ENCODE measurements around the gene PEX14. TPM values are rescaled to one million over a fixed set of nuclear protein-coding genes. Genes with fewer than 3 reads are reported as not detected.
"Not testable (repeated sequence)": the region's sequence is repeated elsewhere in the genome, so short reads cannot be mapped to it uniquely, and the experiment has no call there.

PEX14 gene
- total RNA-seq, 1 donor: 15.2 TPM

GRCh38 chr1:10450836-10451235 lies 23.9 kb upstream of the PEX14 start:
- H3K79me2 ChIP-seq (ENCODE audit: insufficient read depth, low read length): no peaks in the 10 kb centered on the region
- H4K20me1 ChIP-seq (ENCODE audit: insufficient read depth, low read length): no peaks in the 10 kb centered on the region
- H2AFZ ChIP-seq (ENCODE audit: low read length): no peak overlapping the region
- no peak for TF ChIP-seq CTCF (IDR thresholded peaks at IDR 0.05; ENCODE audit: extremely low read depth, low read depth, low read length)
- no peaks in the 10 kb centered on the region for H3K9me3 ChIP-seq (ENCODE audit: low read depth, low read length)
- peak overlapping the region; percentile 67 for H3K4me3 ChIP-seq (ENCODE audit: insufficient read depth, low read length)
- H3K36me3 ChIP-seq (ENCODE audit: insufficient read depth, low read length): no peaks in the 10 kb centered on the region
- peak overlapping the region; percentile 37 for H3K27ac ChIP-seq (ENCODE audit: low read depth, low read length)
- no peaks in the 10 kb centered on the region for H3K27me3 ChIP-seq (ENCODE audit: insufficient read depth, low read length)
- peak overlapping the region; percentile 87 for H3K4me2 ChIP-seq (ENCODE audit: insufficient read depth, low read length)
- DNase-seq (ENCODE audit: insufficient read length, low spot score, missing footprints): no peak
- peaks cover 11% of the 10 kb centered on the region for H3K4me1 ChIP-seq (ENCODE audit: insufficient read depth, low read length)

- H3K4me3 ChIP-seq (ENCODE audit: insufficient read depth, low read length): peak overlapping the region; percentile 67
- no peaks in the 10 kb centered on the region for H3K9me3 ChIP-seq (ENCODE audit: low read depth, low read length)
- no peaks in the 10 kb centered on the region for H3K36me3 ChIP-seq (ENCODE audit: insufficient read depth, low read length)
- H2AFZ ChIP-seq (ENCODE audit: low read length): peak overlapping the region; percentile 68
- peak; percentile 89 for DNase-seq (ENCODE audit: insufficient read length, low spot score, missing footprints)
- H4K20me1 ChIP-seq (ENCODE audit: insufficient read depth, low read length): no peaks in the 10 kb centered on the region
- H3K4me1 ChIP-seq (ENCODE audit: insufficient read depth, low read length): peaks cover 11% of the 10 kb centered on the region
- no peaks in the 10 kb centered on the region for H3K79me2 ChIP-seq (ENCODE audit: insufficient read depth, low read length)
- H3K27ac ChIP-seq (ENCODE audit: low read depth, low read length): peak overlapping the region; percentile 37
- peak overlapping the region; percentile 87 for H3K4me2 ChIP-seq (ENCODE audit: insufficient read depth, low read length)
- H3K27me3 ChIP-seq (ENCODE audit: insufficient read depth, low read length): no peaks in the 10 kb centered on the region
- TF ChIP-seq CTCF (IDR thresholded peaks at IDR 0.05; ENCODE audit: extremely low read depth, low read depth, low read length): no peak
Measured at GRCh38 chr1:10451287-10451686, 23.5 kb upstream of the PEX14 start.

- Histone ChIP-seq H4K20me1 (ENCODE audit: insufficient read depth, low read length) (no peaks in the 10 kb centered on the region), H3K4me3 (ENCODE audit: insufficient read depth, low read length) (no peak overlapping the region), H3K4me1 (ENCODE audit: insufficient read depth, low read length) (peaks cover 12% of the 10 kb centered on the region), H3K36me3 (ENCODE audit: insufficient read depth, low read length) (peaks cover 1% of the 10 kb centered on the region), H2AFZ (ENCODE audit: low read length) (no peak overlapping the region), H3K27ac (ENCODE audit: low read depth, low read length) (no peak overlapping the region), H3K79me2 (ENCODE audit: insufficient read depth, low read length) (no peaks in the 10 kb centered on the region), H3K9me3 (ENCODE audit: low read depth, low read length) (no peaks in the 10 kb centered on the region), H3K4me2 (ENCODE audit: insufficient read depth, low read length) (no peak overlapping the region), H3K27me3 (ENCODE audit: insufficient read depth, low read length) (no peaks in the 10 kb centered on the region)
- DNase-seq (ENCODE audit: insufficient read length, low spot score, missing footprints): no peak
- TF ChIP-seq CTCF (IDR thresholded peaks at IDR 0.05; ENCODE audit: extremely low read depth, low read depth, low read length): no peak
Measured at GRCh38 chr1:10456048-10456447, 18.7 kb upstream of the PEX14 start.

- Histone ChIP-seq H3K27ac (ENCODE audit: low read depth, low read length) (no peak overlapping the region), H3K4me1 (ENCODE audit: insufficient read depth, low read length) (peaks cover 7% of the 10 kb centered on the region), H3K9me3 (ENCODE audit: low read depth, low read length) (no peaks in the 10 kb centered on the region), H3K27me3 (ENCODE audit: insufficient read depth, low read length) (no peaks in the 10 kb centered on the region), H3K36me3 (ENCODE audit: insufficient read depth, low read length) (peaks cover 7% of the 10 kb centered on the region), H3K79me2 (ENCODE audit: insufficient read depth, low read length) (no peaks in the 10 kb centered on the region), H4K20me1 (ENCODE audit: insufficient read depth, low read length) (no peaks in the 10 kb centered on the region), H3K4me3 (ENCODE audit: insufficient read depth, low read length) (no peak overlapping the region), H3K4me2 (ENCODE audit: insufficient read depth, low read length) (no peak overlapping the region), H2AFZ (ENCODE audit: low read length) (no peak overlapping the region)
- TF ChIP-seq CTCF (IDR thresholded peaks at IDR 0.05; ENCODE audit: extremely low read depth, low read depth, low read length): no peak
- no peak for DNase-seq (ENCODE audit: insufficient read length, low spot score, missing footprints)
Measured at GRCh38 chr1:10456661-10457060, 18.1 kb upstream of the PEX14 start.

- H3K4me2 ChIP-seq (ENCODE audit: insufficient read depth, low read length); H3K27me3 ChIP-seq (ENCODE audit: insufficient read depth, low read length); H3K4me3 ChIP-seq (ENCODE audit: insufficient read depth, low read length); H3K4me1 ChIP-seq (ENCODE audit: insufficient read depth, low read length); H3K9me3 ChIP-seq (ENCODE audit: low read depth, low read length); DNase-seq (ENCODE audit: insufficient read length, low spot score, missing footprints); H2AFZ ChIP-seq (ENCODE audit: low read length); H3K79me2 ChIP-seq (ENCODE audit: insufficient read depth, low read length); H3K27ac ChIP-seq (ENCODE audit: low read depth, low read length); H4K20me1 ChIP-seq (ENCODE audit: insufficient read depth, low read length): not testable (repeated sequence)
- peaks cover 11% of the 10 kb centered on the region for H3K36me3 ChIP-seq (ENCODE audit: insufficient read depth, low read length)
Measured at GRCh38 chr1:10457462-10457861, 17.3 kb upstream of the PEX14 start.

Data from osteoblast (primary cell).